CD14-positive monocyte (primary cell): ENCODE data around the gene RHOA. TPM values are rescaled to one million over a fixed set of nuclear protein-coding genes. Genes with fewer than 3 reads are reported as not detected.

ENCODE experiments used
- DNase-seq, 3 donors: peaks; one replicate each; pipeline ENCODE4 v3.0.0-alpha.2; 2011 to 2022
- H2AFZ ChIP-seq: 2 replicates; pipeline ENCODE4 v1.6.0; 2012; ENCODE audit warnings: mild to moderate bottlenecking, low read depth, low read length, inconsistent platforms; ENCODE audit not compliant: insufficient read depth, poor library complexity, severe bottlenecking
- H3K27ac ChIP-seq, 2 donors: 1 replicate in 1 of 2; 2 replicates in 1 of 2; pipeline ENCODE4 v1.5.1; 2012 to 2013; ENCODE audit warnings: low read length in 2 of 2, control low read depth in 1 of 2, inconsistent platforms in 1 of 2, low read depth in 1 of 2, mild to moderate bottlenecking in 1 of 2
- H3K27me3 ChIP-seq, 2 donors: one replicate each; pipeline versions ENCODE4 v1.6.0 to v1.6.1; 2011 to 2013; ENCODE audit warnings: low read length in 2 of 2; ENCODE audit not compliant: control insufficient read depth in 2 of 2, insufficient read depth in 2 of 2
- H3K36me3 ChIP-seq, 2 donors: replicated peaks in 1 of 2; 1 replicate in 1 of 2; 2 replicates in 1 of 2; pipeline versions ENCODE4 v1.5.1 to v1.6.1; 2012 to 2013; ENCODE audit warnings: low read length in 2 of 2, control low read depth in 1 of 2, inconsistent platforms in 1 of 2, mild to moderate bottlenecking in 1 of 2; ENCODE audit not compliant: insufficient read depth in 2 of 2, control insufficient read depth in 1 of 2
- H3K4me1 ChIP-seq, 2 donors: 1 replicate in 1 of 2; 2 replicates in 1 of 2; pipeline versions ENCODE4 v1.5.1 to v1.6.1; 2012 to 2013; ENCODE audit warnings: low read length in 2 of 2, control low read depth in 1 of 2, inconsistent platforms in 1 of 2, mild to moderate bottlenecking in 1 of 2, moderate library complexity in 1 of 2; ENCODE audit not compliant: insufficient read depth in 2 of 2, control insufficient read depth in 1 of 2
- H3K4me2 ChIP-seq: replicated peaks from 2 replicates; pipeline ENCODE3; 2012; ENCODE audit warnings: low read length, moderate library complexity, mild to moderate bottlenecking; ENCODE audit not compliant: poor library complexity, severe bottlenecking; ENCODE audit errors: extremely low read depth
- H3K4me3 ChIP-seq, 3 experiments: fragments of 200-600 bp in 1 of 3; sonication (generic) in 1 of 3; replicated peaks in 1 of 3; 1 replicate in 2 of 3; 2 replicates in 1 of 3; pipeline ENCODE4 v1.5.1; 2011 to 2013; ENCODE audit warnings: low read length in 3 of 3, mild to moderate bottlenecking in 3 of 3, control low read depth in 2 of 3, low read depth in 2 of 3, inconsistent platforms in 1 of 3, moderate library complexity in 1 of 3
- H3K79me2 ChIP-seq: 2 replicates; pipeline ENCODE4 v1.6.0; 2012; ENCODE audit warnings: mild to moderate bottlenecking, control low read depth, inconsistent platforms, low read length, moderate library complexity; ENCODE audit not compliant: insufficient read depth
- H3K9ac ChIP-seq: 2 replicates; pipeline ENCODE4 v1.6.0; 2017; ENCODE audit warnings: low read length, mild to moderate bottlenecking; ENCODE audit not compliant: insufficient read depth, poor library complexity, severe bottlenecking
- H3K9me3 ChIP-seq, 2 donors: replicated peaks in 1 of 2; 1 replicate in 1 of 2; 2 replicates in 1 of 2; pipeline versions ENCODE4 v1.5.1 to v1.6.1; 2012 to 2013; ENCODE audit warnings: low read length in 2 of 2, control low read depth in 1 of 2; ENCODE audit not compliant: control insufficient read depth in 1 of 2, insufficient read depth in 1 of 2
- H4K20me1 ChIP-seq: 2 replicates; pipeline ENCODE4 v1.6.0; 2012; ENCODE audit warnings: mild to moderate bottlenecking, low read length, control low read depth, moderate library complexity; ENCODE audit not compliant: insufficient read depth
- H3K27ac Mint-ChIP-seq, 7 donors: one replicate each; pipeline ENCODE4 v1.8.0; 2020; ENCODE audit warnings: mild to moderate bottlenecking in 7 of 7, mixed read lengths in 7 of 7, moderate library complexity in 6 of 7, inconsistent platforms in 2 of 7
- H3K27me3 Mint-ChIP-seq, 3 donors: one replicate each; pipeline ENCODE4 v1.8.0; 2021 to 2022; ENCODE audit warnings: low read depth in 3 of 3, mild to moderate bottlenecking in 3 of 3, mixed read lengths in 3 of 3, moderate library complexity in 3 of 3, inconsistent platforms in 1 of 3
- H3K36me3 Mint-ChIP-seq, 2 donors: one replicate each; pipeline ENCODE4 v1.8.0; 2020; ENCODE audit warnings: mixed read lengths in 2 of 2, inconsistent platforms in 1 of 2, mild to moderate bottlenecking in 1 of 2
- H3K4me1 Mint-ChIP-seq: one replicate; pipeline ENCODE4 v1.8.0; 2020; ENCODE audit warnings: mild to moderate bottlenecking, mixed read lengths
- H3K4me3 Mint-ChIP-seq, 2 donors: one replicate each; pipeline ENCODE4 v1.8.0; 2020; ENCODE audit warnings: mild to moderate bottlenecking in 2 of 2, mixed read lengths in 2 of 2, moderate library complexity in 1 of 2
- H3K9me3 Mint-ChIP-seq, 7 donors: one replicate each; pipeline ENCODE4 v1.8.0; 2020 to 2022; ENCODE audit warnings: mixed read lengths in 7 of 7, mild to moderate bottlenecking in 6 of 7, moderate library complexity in 6 of 7, inconsistent platforms in 2 of 7
- CTCF ChIP-seq: fragments of 200-600 bp; IDR thresholded peaks from one replicate; pipeline ENCODE4 v1.8.0; 2022; ENCODE audit warnings: antibody characterized with exemption, mild to moderate bottlenecking
- WGBS: methylation state at CpG from one replicate; pipeline ENCODE4 v1.1.5; 2013; ENCODE audit warnings: missing lambda C conversion rate; ENCODE audit not compliant: insufficient coverage; 5-methylcytosine and 5-hydroxymethylcytosine counted together
- intact Hi-C, 2 donors: fragments of 100-400 bp; cut with micrococcal nuclease; formaldehyde crosslinking; loops; one replicate each; pipeline versions ENCODE4 v1.15.0 to v1.15.1; 2023
- polyA plus RNA-seq, 3 donors: library from polyadenylated mRNA; depleted of rRNA in 1 of 3; unstranded in 2 of 3; stranded (reverse) in 1 of 3; fragments of 300-500 nt in 2 of 3; fragments of >200 nt in 1 of 3; fragmentation: Illumina TruSeq in 2 of 3; gene quantifications; 1 replicate in 2 of 3; 2 replicates in 1 of 3; pipeline ENCODE4 v1.2.3, GENCODE V29; 2012 to 2021

The RHOA gene
- polyA plus RNA-seq, 3 donors: 624 to 1,306 (median 1,179) TPM

GRCh38 chr3:49427586-49427985, 15.8 kb upstream of the RHOA start:
- Histone ChIP-seq H3K36me3 (peaks cover 10 to 18% of the 10 kb centered on the region in 2 donors), H3K4me3 (no peak overlapping the region), H3K27ac (no peak overlapping the region), H3K79me2 (no peaks in the 10 kb centered on the region), H3K27me3 (no peaks in the 10 kb centered on the region), H3K9me3 (no peaks in the 10 kb centered on the region), H3K9ac (no peak overlapping the region), H3K4me1 (peaks cover 17 to 23% of the 10 kb centered on the region in 2 donors), H4K20me1 (no peaks in the 10 kb centered on the region), H3K4me2 (no peak overlapping the region), H2AFZ (no peak overlapping the region)
- no peak for TF ChIP-seq CTCF
- peaks cover 19% of the 10 kb centered on the region for H3K4me1 Mint-ChIP-seq
- WGBS: 88% methylated on average over 1 of the region's 2 CpGs
- H3K27me3 Mint-ChIP-seq: no peaks in the 10 kb centered on the region
- H3K36me3 Mint-ChIP-seq: peaks cover 29 to 30% of the 10 kb centered on the region in 2 donors
- no peak overlapping the region for H3K4me3 Mint-ChIP-seq
- DNase-seq: peak in 1 of 3 donors; percentile 48
- intact Hi-C loops: no loop called here
- peak overlapping the region in 4 of 7 donors; percentile 43 to 97 (median 50) for H3K27ac Mint-ChIP-seq
- peaks cover 0 to 2% (median 0%) of the 10 kb centered on the region in 7 donors for H3K9me3 Mint-ChIP-seq

- Mint-ChIP-seq H3K4me1 (peaks cover 40% of the 10 kb centered on the region), H3K9me3 (peaks cover 0 to 2% (median 0%) of the 10 kb centered on the region in 7 donors), H3K27ac (no peak overlapping the region), H3K36me3 (peaks cover 38% of the 10 kb centered on the region in 2 donors), H3K27me3 (no peaks in the 10 kb centered on the region), H3K4me3 (no peak overlapping the region)
- DNase-seq: no peak
- no peaks in the 10 kb centered on the region for H3K79me2 ChIP-seq
- no peak overlapping the region for H3K4me2 ChIP-seq
- no peaks in the 10 kb centered on the region for H3K27me3 ChIP-seq
- intact Hi-C loops: no loop called here
- no peak overlapping the region for H2AFZ ChIP-seq
- H3K9me3 ChIP-seq: no peaks in the 10 kb centered on the region
- H3K4me3 ChIP-seq: no peak overlapping the region
- 99% methylated on average over 6 of the region's 6 CpGs for WGBS
- H3K4me1 ChIP-seq: peaks cover 31 to 38% of the 10 kb centered on the region in 2 donors
- no peak for TF ChIP-seq CTCF
- H4K20me1 ChIP-seq: no peaks in the 10 kb centered on the region
- peaks cover 10 to 25% of the 10 kb centered on the region in 2 donors for H3K36me3 ChIP-seq
- no peak overlapping the region for H3K27ac ChIP-seq
- no peak overlapping the region for H3K9ac ChIP-seq
Observed at GRCh38 chr3:49424816-49425215, 13.0 kb upstream of the RHOA start.
